Upper lobe of right lung (tissue), 1 donor: ENCODE data around the gene CHCHD10. TPM values are rescaled to one million over a fixed set of nuclear protein-coding genes. Genes with fewer than 3 reads are reported as not detected.
A peak's percentile ranks its signal among the peaks of the same experiment; 100 is the strongest.

ENCODE experiments used
- ATAC-seq: fragments of 200-7000 bp; cut with Tn5 transposase; one replicate; pipeline ENCODE4 v1.9.1; 2020; ENCODE audit warnings: mild to moderate bottlenecking, moderate library complexity
- DNase-seq: peaks from one replicate; pipeline ENCODE4 v3.0.0-alpha.2; 2020
- H3K27ac ChIP-seq: fragments of 200-600 bp; one replicate; pipeline ENCODE4 v1.8.0; 2022
- H3K27me3 ChIP-seq: fragments of 200-600 bp; one replicate; pipeline ENCODE4 v1.8.0; 2022; ENCODE audit warnings: mild to moderate bottlenecking
- H3K36me3 ChIP-seq: fragments of 200-600 bp; one replicate; pipeline ENCODE4 v1.8.0; 2022
- H3K4me1 ChIP-seq: fragments of 200-600 bp; one replicate; pipeline ENCODE4 v1.8.0; 2022
- H3K4me3 ChIP-seq: fragments of 200-600 bp; one replicate; pipeline ENCODE4 v1.8.0; 2022; ENCODE audit warnings: mild to moderate bottlenecking
- H3K9me3 ChIP-seq: fragments of 200-600 bp; one replicate; pipeline ENCODE4 v1.8.0; 2022
- intact Hi-C: fragments of 100-400 bp; cut with DNase I; formaldehyde crosslinking; loops from one replicate; pipeline ENCODE4 v1.11.0; 2022
- long read RNA-seq: library from polyadenylated mRNA; unstranded; transcript quantifications from one replicate; pipeline ENCODE4 v2.0.0, GENCODE V29; 2021
- total RNA-seq: library from RNA; stranded (reverse); fragmentation: NEBNext Ultra II Directional; extraction: Animal tissue kit (Norgen Biotek cat#: 25700); gene quantifications from one replicate; pipeline ENCODE4 v1.2.1, GENCODE V29; 2021
- TF ChIP-seq, protein P1 (sequence below): fragments of 200-600 bp; IDR thresholded peaks from one replicate; pipeline ENCODE4 v1.8.0; 2022; ENCODE audit warnings: antibody characterized with exemption
- donor health status: DM: no; HTN: yes; CAD: no; lungs with severe emphysema.

The CHCHD10 gene
- total RNA-seq, result 102 TPM
- long read RNA-seq, transcript CHCHD10-202 (4 exons, 1,171 nt), result major isoform, 18 of 20 reads
- long read RNA-seq, partial matches to known transcripts, result 0 of 20 reads
- long read RNA-seq, other reads (novel, unspliced or antisense), result 1 of 20 reads

DNA sequence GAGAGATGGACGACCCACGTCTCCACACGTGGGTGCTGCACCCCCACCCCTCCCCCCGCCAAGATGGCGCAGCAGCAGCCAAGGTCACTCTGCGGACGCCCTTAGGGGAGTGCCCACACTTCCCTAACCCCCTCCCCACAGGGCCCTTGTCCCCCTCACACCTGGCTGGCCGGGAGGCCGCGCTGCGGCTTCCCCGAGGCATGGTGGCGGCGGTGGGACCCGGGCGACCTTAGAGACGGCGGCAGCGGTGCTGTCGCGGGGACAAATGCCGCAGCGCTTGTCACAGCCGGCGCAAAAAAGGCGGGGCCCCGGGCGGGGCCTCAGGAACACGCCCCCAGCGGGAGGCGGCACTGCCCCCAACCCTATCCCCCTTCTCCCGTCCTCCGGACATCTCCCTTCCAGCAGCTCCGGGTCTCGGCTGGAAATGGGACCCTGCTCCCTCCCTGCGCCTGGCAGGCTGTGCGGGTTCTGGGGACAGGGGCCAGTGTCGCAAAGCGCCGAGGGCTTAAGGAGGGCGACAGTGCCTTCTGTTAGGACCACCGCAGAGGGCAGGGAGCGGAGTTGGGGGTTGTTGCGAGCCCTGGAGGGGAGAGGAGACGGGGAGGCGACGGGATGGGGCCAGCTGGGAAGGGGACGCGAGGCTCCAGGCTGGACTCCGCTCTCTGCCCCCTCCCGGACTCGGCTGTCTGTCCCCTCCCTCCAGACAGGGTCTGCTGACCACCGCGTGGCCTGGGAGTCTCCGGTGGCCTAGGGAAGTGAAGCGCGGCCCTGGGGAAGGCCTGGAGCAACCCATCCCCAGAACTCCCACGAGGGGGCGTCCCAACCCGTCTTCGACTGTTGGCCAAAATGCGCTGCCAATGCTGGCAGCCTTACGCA, at the start of gene CHCHD10:
TSS of gene CHCHD10 (minus strand) at position 300 of the 876 bp plus-strand sequence. CDS start at position 202, 98 bp downstream.
- DNase-seq, result peak; percentile 92
- intact Hi-C loops, result no loop called here
- peak; percentile 84 for ATAC-seq

DNA sequence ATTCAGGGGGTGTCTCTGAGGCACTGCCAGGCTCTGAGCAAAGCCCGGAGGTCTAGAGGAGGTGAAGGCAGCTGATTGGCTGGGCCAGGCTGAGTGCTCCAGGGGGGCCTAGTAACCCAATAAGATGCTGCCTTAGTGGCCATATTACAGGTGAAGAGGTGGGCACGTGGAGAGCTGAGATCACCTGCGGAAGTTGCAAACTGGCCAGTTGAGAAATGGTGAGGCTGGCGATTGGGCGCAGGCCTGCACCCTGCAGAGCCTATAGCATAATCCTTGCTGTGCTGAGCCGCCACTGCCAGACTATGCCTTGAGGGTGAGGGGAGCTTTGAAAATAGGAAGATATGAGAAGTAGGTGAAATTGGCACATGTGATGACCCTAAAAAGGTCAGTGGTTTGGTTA, 49.4 kb upstream of the CHCHD10 start:
- no peak for ATAC-seq
- Histone ChIP-seq H3K4me1 (no peaks in the 10 kb centered on the region), H3K4me3 (no peak overlapping the region), H3K27ac (no peak overlapping the region), H3K36me3 (peaks cover 77% of the 10 kb centered on the region), H3K27me3 (no peaks in the 10 kb centered on the region), H3K9me3 (no peaks in the 10 kb centered on the region)
- TF ChIP-seq, protein P1, sequence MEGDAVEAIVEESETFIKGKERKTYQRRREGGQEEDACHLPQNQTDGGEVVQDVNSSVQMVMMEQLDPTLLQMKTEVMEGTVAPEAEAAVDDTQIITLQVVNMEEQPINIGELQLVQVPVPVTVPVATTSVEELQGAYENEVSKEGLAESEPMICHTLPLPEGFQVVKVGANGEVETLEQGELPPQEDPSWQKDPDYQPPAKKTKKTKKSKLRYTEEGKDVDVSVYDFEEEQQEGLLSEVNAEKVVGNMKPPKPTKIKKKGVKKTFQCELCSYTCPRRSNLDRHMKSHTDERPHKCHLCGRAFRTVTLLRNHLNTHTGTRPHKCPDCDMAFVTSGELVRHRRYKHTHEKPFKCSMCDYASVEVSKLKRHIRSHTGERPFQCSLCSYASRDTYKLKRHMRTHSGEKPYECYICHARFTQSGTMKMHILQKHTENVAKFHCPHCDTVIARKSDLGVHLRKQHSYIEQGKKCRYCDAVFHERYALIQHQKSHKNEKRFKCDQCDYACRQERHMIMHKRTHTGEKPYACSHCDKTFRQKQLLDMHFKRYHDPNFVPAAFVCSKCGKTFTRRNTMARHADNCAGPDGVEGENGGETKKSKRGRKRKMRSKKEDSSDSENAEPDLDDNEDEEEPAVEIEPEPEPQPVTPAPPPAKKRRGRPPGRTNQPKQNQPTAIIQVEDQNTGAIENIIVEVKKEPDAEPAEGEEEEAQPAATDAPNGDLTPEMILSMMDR, result no peak
- DNase-seq, result no peak
- intact Hi-C loops, result no loop called here

More for the DNA sequence above, at the start of gene CHCHD10:
- Histone ChIP-seq H3K4me3 (peak within 1 kb of the TSS; percentile 81), H3K27me3 (no peaks in the 10 kb centered on the region), H3K4me1 (peaks cover 28% of the 10 kb centered on the region), H3K27ac (peak within 1 kb of the TSS; percentile 83), H3K36me3 (no peaks in the 10 kb centered on the region), H3K9me3 (no peaks in the 10 kb centered on the region)
- TF ChIP-seq, protein P1, result peak; percentile 75

DNA sequence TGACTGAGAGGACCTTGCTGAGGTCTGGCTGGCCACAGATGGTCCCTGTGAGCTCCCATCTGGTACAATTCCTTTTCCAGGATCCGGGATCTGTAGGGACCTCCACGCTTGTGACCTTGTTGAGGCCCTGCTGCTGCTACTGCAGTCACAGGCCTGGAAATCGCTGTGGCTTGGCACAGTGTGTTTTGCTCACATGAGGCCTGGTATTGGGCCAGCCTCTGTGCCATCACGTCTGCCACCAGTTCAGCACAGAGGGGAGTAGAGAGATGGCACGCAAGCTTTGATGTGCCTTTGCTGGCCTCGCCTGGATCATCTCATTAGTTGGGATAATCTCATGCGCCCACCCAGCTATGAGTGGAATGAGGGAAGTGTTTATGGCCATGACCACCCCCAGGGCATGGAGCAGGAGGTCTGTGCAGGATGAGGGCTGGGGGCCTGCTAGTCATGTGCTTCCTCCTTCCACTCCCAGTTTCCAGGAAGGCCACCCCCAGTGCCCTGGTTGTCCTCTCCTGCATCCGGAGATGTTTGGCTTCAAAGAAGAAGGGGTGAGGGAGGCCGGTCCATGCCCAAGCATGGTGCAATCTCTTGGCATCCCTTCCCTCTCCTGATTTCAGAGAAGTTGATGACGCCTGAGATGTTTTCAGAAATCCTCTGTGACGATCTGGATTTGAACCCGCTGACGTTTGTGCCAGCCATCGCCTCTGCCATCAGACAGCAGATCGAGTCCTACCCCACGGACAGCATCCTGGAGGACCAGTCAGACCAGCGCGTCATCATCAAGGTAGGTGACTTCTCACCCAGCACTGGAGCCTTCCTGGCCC, 48.6 kb upstream of the CHCHD10 start:
- H3K27ac ChIP-seq, result no peak overlapping the region
- DNase-seq, result no peak
- TF ChIP-seq, protein P1, result no peak

DNA sequence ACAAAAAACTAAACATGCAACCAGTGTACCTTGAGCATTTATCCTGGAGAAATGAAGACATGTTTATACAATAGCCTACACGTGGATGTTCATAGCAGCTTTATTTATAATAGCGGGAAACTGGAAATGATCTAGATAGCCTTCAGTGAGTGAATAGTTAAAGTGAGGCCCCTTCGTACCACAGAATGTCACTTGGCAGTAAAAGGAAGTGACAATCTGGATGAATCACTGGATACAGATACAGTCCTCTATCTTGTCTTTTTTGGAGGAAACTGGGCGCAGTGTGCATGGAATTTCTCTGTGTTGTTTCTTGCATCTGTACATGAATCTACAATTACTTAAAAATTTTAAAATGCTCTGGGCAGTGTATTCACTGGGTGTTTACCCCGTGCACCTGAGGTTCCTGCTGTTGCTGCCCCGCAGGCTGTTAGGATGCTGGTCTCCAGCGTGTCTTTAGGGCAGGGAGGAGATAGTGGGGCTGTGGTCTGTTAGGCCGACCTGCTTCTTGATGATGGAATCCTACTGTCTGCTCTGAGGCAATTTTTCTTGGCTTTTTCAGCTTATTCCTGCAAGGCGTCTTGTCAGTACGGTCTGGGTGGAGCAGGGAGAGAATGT, 47.9 kb upstream of the CHCHD10 start:
- TF ChIP-seq, protein P1, result no peak
- intact Hi-C loops, result no loop called here
- ATAC-seq (no peak), DNase-seq (no peak)
- Histone ChIP-seq H3K27me3 (no peaks in the 10 kb centered on the region), H3K4me1 (no peaks in the 10 kb centered on the region), H3K4me3 (no peak overlapping the region), H3K27ac (no peak overlapping the region), H3K36me3 (peaks cover 77% of the 10 kb centered on the region), H3K9me3 (no peaks in the 10 kb centered on the region)

More for the DNA sequence above, 48.6 kb upstream of the CHCHD10 start:
- Histone ChIP-seq H3K36me3 (peaks cover 77% of the 10 kb centered on the region), H3K4me1 (no peaks in the 10 kb centered on the region), H3K27me3 (no peaks in the 10 kb centered on the region), H3K9me3 (no peaks in the 10 kb centered on the region), H3K4me3 (no peak overlapping the region)
- ATAC-seq, result no peak
- intact Hi-C loops, result no loop called here

DNA sequence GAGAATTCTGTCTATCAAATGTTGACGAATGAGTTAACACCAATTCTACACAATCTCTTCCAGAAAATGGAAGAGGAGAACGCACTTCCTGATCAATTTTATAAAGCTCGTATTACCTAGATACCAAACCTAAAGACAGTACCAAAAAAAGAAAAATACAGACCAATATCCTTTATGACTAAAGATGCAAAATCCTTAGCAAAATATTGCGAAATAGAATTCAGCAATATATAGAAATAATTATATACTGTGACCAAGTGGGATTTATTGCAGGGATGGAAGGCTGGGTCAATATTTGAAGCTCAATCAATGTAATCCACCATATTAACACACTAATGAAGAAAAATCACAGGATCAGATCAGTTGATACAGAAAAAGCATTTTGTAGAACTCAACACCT, 44.6 kb upstream of the CHCHD10 start:
- DNase-seq (no peak), ATAC-seq (no peak)
- no peaks in the 10 kb centered on the region for H3K9me3 ChIP-seq
- intact Hi-C loops, result no loop called here
- no peaks in the 10 kb centered on the region for H3K4me1 ChIP-seq
- no peaks in the 10 kb centered on the region for H3K27me3 ChIP-seq
- H3K27ac ChIP-seq, result no peak overlapping the region
- H3K36me3 ChIP-seq, result peaks cover 56% of the 10 kb centered on the region
- H3K4me3 ChIP-seq, result no peak overlapping the region
- TF ChIP-seq, protein P1, result no peak
